ENCODE results near the gene VCAN.

- TF ChIP-seq POLR2A (IDR thresholded peaks at IDR 0.05; ENCODE audit: low read depth, low read length) (no peak; the same call in 1 of the 2 replicates), CTCF (conservative IDR thresholded peaks at IDR 0.05; ENCODE audit: low read depth, low read length) (no peak), USF2 (IDR thresholded peaks at IDR 0.05; ENCODE audit: low read depth, low read length) (no peak), RFX5 (IDR thresholded peaks at IDR 0.05; ENCODE audit: low read depth, low read length) (no peak), MAFK (IDR thresholded peaks at IDR 0.05; ENCODE audit: low read depth, low read length) (no peak), RAD21 (IDR thresholded peaks at IDR 0.05; ENCODE audit: low read length) (no peak), SMC3 (IDR thresholded peaks at IDR 0.05; ENCODE audit: low read depth, low read length) (no peak), MAZ (IDR thresholded peaks at IDR 0.05; ENCODE audit: borderline replicate concordance, low read depth, low read length) (no peak), BHLHE40 (IDR thresholded peaks at IDR 0.05; ENCODE audit: low read depth, low read length) (no peak), CEBPB (IDR thresholded peaks at IDR 0.05; ENCODE audit: low read depth, low read length) (no peak)
Observed at GRCh38 chr5:83474991-83475390, 3.4 kb downstream of the VCAN start.

All from IMR-90 (cell line).